Measurements from ENCODE around the gene SH3BGRL3.
A peak's percentile ranks its signal among the peaks of the same experiment; 100 is the strongest.
"Not testable (repeated sequence)": the region's sequence is repeated elsewhere in the genome, so short reads cannot be mapped to it uniquely, and the experiment has no call there.

The SH3BGRL3 gene

DNA sequence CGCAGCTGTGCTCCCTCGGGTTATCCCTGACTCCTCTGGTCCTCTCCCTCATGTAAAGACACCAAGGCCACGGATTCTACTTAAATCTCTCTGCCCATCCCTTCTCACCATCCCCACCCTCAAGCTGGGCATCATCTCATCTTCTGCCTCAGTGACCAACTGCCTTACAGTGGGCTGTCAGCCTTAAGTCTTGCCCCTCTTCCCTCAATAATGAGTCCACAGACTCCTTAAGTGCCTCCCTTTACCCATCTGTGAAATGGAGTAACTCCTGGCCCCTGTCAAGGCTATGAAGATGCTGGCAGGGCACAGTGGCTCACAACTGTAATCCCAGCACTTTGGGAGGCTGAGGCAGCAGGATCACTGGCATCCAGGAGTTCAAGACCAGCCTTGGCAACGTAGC lies 12.1 kb downstream of the SH3BGRL3 start:
- DNase-seq, result no peak

- DNase-seq, result not testable (repeated sequence)
These were observed 12.8 kb downstream of the SH3BGRL3 start for GRCh38 chr1:26292735-26293134.

DNA sequence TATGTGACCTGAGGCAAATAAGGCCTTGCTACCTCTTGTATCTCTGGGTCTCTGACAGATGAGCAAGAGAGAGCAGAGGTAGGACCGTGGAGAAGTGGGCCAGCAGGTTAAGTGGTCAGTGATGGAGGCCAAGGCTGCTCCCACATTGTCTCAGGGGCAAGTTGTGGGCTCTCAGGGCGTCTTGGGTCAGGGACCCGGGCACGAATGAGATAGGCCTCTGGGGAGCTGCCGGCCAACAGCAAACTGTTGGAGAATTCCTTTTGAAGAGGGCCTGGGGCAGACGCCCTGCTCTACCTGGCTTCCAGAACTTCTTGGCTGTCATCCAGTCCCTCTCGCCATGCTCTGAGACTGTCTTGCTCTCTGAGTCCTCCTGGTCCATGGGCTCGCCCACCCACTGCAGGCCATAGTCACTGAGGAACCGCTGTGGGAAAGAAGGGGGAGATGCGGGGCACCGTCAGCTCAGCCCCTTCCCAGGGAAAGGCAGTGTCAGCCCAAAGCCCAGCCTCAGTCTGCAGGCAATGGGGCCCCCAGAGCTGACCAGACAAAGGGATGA lies 14.1 kb downstream of the SH3BGRL3 start:
- DNase-seq, result no peak

DNA sequence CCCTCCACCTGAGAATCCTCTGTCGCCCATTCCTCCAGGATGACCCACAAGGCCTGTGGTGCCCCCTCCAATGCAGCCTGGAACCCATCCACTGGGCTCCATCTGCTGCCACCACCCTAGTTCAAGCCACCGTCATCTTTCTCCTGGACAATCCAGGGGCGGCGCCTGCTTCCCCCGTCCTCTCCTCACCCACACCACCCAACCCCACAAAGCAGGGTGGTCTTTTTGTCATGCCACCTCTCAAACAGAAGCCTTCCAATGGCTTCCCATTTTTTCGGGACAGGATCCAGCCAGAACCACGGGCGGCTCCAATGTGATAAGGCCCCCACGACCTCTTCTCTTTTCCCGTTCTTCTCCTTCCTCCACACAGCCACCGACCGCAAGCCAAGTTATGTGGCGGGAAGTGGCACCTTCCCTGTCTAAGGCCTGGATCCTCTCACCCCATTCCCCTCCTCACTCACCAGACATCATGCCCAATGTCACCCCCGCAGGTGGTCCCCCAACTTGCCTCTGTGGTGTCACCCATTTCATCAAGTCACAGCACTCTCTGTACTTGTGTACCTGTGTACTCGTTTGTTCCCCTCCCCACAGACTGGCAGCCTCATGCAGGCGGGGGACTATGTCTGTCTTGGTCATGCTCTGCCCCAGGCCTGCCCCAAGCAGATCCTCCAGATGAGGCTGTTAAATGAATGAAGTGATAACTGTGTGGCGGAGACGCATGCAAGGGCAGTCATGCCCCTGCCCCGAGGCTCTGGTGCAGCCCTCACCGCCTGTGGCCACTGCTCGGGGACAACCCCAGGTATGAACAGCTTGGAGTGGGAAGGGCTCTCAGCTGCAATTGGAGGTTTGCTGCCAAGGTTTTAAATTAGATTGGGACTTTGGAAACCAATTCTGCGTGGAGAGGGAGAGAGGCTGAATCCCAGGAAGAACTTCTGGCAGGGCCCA lies 15.6 kb downstream of the SH3BGRL3 start:
- no peak for DNase-seq

- DNase-seq, result no peak
These were observed 16.6 kb downstream of the SH3BGRL3 start for GRCh38 chr1:26296340-26297056.

DNA sequence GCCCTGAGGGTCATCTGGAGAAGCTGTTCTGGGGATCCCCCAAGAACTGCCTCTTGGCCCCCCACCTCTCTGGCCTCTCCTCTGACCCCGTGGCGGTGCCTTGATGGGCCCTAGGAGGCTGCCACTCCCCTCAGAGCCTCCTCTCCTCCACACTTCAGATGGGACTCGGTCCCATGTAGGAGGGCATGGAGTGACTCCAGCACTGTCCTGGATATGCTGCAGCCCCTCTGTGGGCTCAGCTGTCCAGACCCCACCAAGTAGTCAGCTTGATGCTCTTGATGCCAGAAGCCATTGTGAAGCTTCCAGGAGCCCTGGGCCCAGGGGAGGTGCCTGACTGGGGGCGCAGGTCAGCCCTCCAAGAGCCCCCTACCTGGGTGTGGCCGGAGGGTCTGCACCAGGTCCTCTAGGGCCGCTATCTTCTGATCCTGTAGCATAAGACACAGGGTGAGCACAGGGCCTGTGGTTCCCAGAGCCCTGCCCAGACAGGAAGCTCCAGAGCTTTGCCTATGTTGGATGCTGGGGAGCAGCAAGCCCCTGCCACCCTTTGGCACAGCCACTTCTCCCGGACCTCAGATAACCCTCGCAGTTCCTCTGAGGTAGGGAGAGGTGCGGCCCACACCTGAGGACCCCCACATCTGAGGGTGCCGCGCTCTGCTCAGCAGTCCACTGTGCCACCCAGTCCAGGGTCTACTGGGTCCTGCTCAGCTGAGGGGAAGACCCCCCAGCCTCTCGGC lies 17.3 kb downstream of the SH3BGRL3 start:
- no peak for DNase-seq

DNA sequence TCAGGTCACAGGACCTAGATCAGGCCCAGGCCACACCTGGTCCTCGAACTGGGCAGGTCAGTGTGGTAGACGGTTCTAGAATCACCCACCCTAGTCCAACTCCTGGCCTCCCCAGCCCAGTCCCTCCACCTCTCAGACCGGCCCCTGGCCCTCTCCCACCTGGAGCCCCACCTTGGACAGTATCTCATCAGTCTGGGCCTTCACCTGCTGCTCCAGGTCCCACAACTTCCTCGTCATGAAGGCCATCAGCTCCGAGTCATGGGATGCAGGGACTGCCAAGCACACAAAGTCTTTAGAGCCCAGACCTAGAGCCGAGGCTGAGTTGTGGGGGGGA lies 17.9 kb downstream of the SH3BGRL3 start:
- DNase-seq, result no peak

- DNase-seq, result no peak
These were observed 20.8 kb downstream of the SH3BGRL3 start for GRCh38 chr1:26300578-26301275.

DNA sequence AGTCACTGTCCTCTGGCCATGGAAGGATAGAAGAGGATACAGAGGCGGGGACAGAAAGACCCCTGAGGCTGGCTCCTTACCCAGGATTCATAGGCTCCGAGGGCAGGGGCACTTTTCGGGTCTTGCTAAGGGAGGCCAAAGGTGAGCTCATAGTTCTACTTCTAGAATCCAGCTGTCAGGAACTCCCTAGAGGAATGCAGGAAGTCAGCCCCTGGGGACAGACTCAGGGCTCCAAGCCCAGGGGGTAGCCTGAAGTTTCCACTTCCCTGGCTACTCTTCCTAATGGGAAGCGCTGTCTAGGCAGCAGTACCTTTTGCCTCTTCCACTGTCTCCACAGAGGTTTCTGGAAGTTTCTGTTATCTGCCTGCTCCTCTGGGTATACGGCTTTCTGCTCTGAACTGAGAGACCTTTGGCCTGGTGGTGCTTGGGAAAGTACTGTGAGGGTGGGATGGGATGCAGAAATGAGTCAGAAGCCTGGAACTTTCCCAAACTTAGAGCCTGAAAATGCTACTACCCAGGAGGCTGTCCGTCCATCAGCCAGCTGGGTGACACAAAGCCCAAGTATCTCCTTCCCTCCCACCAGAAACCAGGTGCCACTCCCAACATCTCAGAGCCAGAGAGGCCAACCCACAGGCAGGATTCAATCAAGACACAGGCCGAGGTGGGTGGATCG lies 23.0 kb downstream of the SH3BGRL3 start:
- no peak for DNase-seq

DNA sequence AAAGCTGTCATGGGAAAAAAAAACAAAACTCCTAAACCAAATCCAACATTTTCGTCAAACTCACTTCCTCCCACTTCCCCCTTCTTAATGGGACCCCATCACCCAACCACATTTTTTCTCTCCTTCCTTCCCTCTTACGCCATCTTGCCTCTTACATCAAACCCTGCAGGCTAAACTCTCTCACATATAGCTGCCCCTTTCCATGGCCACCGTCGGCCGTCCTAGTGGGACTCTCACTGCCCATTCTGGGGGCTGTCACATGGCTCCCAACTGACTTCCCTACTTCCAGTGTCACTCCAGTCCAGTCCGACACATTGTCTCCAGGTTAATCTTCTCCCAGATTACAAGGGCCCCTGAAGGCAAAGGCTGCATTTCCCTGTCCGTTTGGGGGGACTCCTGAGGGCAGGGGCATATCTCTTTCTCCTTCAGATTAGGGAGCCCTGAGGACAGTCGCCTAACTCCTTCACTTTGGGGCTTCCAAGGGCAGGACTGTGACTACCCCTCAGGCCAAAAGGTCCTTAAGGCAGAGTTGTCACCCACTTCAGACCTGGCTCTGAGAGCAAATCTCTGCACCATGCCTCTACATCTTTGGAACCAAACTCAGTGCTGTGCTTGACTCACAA lies 25.9 kb downstream of the SH3BGRL3 start:
- no peak for DNase-seq

DNA sequence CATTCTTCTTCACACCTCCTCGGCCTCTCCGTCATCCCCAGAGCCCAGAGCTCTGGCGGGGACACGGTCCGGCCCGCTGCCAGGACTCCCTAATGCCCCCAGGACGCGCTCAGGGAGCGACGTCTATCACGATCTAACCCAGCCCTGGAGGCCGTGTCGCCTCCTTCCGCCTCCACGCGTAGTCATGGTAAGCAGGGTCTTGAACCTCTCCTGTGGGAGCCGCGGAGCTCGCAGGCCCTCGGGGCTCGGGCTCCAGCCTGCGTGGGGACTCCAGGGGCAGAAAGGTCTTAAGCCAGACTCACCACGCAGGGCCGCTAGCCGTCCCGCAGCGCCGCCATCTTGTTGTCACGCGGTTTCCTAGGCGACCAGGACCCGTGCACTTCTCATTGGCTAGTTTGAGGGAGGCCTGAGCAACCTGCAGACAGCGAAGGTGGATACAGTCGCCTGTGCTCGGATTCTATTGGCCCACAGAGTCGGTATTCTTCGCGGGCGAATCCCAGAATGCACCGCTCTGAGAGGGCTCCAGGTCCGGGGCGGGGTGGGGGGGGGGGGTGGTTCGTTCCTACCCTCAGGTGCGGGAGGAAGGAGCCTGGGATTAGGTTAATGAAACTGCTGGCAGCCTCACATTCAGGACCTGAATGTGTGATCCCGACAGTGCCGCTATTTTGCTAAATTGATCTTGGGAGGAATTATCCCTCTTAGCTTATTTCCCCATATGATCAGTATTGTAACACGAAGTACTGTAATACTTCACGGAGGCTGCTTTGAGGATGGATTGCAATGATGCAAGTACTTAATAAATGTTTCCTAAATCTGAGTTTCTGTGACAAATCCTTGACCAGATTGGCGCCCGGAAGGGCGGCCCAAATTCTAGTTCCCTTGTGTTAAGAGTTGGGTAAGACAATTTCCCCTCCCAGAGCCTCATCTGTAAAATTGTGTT lies 26.7 kb downstream of the SH3BGRL3 start, which contains the start of gene UBXN11:
Gene UBXN11, minus strand, starts transcription at position 347 of the 940 bp plus-strand sequence. CDS start 3,753 bp downstream, outside the sequence.
- peak; percentile 94 for DNase-seq

- DNase-seq, result no peak
These were observed 27.5 kb downstream of the SH3BGRL3 start for GRCh38 chr1:26307363-26307781.

DNA sequence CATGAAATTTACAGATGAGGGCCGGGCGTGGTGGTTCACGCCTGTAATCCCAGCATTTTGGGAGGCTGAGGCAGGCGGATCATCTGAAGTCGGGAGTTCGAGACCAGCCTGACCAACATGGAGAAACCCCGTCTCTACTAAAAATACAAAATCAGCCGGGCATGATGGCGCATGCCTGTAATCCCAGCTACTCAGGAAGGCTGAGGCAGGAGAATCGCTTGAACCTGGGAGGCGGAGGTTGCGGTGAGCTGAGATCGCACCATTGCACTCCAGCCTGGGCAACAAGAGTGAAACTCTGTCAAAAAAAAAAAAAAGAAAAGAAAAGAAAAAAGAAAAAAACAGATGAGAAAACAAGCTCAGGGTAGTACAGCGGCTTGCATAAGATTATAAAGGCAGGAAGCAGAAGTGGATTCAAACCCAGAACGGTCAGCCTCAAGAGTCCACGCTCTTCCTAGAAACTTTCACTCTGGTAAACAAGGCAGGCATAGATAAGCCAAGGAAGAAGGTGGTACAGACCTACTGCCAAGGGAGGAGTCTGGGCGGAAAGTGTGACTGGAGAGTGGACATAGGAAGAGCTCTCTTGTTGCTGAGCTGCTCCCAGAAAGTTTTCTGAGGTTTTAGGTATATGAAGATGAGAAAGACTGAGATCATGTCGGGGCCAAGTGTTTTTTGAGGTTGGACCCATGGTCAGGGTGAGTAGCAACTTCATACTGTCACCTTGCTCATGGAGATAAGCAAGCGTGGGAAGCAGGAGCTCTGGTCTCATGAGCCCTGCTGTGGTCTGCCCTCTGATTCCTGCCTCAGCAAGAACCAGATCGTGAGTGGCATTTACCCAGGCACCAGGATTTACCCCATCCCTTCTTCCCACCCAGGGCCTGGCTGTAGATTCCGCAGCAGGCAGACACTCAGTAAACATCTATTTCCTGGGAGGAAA lies 28.3 kb downstream of the SH3BGRL3 start:
- DNase-seq, result not testable (repeated sequence)

DNA sequence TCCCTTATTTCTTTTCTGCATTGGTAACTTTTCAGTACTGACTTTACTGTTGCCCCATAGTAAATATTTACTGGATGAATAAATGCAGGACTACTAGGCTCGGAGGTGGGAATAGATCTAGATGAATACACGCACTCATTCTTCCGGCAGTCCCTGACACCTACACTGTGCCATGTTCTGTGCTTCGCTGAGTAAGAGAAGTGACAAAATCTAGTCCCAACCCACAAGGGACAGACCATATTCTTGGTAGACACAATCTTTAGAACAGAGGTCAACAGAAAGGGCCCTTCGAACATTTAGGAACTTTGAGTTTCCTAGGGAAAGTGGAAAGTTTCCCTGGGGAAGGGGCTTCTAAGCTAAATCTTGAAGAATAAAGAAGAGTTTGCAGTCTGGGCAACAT lies 34.6 kb downstream of the SH3BGRL3 start:
- no peak for DNase-seq

DNA sequence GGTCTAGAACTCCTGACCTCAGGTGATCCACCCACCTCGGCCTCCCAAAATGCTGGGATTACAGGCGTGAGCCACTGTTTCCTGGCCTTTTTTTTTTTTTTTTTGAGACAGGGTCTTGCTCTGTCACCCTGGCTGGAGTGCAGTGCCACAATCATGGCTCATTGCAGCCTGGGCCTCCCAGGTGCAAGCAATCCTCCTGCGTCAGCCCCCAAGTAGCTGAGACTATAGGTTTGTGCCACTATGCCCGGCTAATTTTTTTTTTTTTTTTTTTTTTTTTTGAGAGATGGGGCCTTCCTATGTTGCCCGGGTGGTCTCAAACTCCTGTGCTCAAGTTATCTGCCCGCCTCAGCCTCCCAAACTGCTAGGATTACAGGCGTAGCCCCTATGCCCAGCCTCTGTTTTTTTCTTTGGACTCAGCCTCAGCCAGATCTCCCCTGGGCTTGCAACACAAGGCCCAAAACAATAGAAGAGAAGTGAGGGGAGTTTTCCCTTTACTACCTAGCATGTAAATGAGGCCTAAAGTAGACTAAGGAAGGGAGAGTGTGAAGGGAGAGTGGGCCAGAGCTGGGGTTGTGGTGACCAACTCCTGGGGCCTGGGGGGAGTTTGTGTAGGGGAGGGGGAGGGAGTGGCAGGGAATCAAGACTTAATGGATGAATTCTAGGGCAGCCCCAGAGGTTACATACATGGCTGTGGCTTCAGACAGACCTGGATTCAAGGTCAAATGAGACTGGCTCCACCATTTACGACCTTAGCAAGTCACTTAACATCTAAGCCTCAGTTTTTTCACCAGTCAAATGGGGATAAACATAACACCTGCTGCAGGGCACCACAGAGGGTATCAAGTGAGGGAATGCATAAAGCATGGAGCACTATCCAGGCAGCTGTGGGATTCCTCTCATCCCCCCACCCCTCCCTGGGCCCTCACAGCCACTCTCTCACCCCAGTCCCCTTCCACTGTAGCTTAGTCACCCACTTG lies 36.3 kb downstream of the SH3BGRL3 start:
- DNase-seq, result no peak

GRCh38 chr1:26317146-26317545 lies 37.3 kb downstream of the SH3BGRL3 start:
- no peak for DNase-seq

- DNase-seq, result no peak
These were observed 37.9 kb downstream of the SH3BGRL3 start, which contains the start of gene CD52 for GRCh38 chr1:26317612-26318337. TSS of gene CD52 (plus strand) at chr1:26317958. CDS start at chr1:26318018, 60 bp downstream.
